PC-9 (cell line): Measurements from ENCODE around the gene E2F3.

Source experiments
- EZH2 ChIP-seq: fragments of 200-600 bp; sonication (generic); IDR thresholded peaks from 2 replicates; pipeline ENCODE4 v1.8.0; 2017; ENCODE audit warnings: antibody characterized with exemption, low read depth
- TF ChIP-seq, protein P1 (sequence below): fragments of 200-600 bp; sonication (generic); conservative IDR thresholded peaks from 2 replicates; pipeline ENCODE4 v1.6.1; 2017; ENCODE audit warnings: mixed run types, antibody characterized with exemption, mild to moderate bottlenecking, moderate library complexity

DNA sequence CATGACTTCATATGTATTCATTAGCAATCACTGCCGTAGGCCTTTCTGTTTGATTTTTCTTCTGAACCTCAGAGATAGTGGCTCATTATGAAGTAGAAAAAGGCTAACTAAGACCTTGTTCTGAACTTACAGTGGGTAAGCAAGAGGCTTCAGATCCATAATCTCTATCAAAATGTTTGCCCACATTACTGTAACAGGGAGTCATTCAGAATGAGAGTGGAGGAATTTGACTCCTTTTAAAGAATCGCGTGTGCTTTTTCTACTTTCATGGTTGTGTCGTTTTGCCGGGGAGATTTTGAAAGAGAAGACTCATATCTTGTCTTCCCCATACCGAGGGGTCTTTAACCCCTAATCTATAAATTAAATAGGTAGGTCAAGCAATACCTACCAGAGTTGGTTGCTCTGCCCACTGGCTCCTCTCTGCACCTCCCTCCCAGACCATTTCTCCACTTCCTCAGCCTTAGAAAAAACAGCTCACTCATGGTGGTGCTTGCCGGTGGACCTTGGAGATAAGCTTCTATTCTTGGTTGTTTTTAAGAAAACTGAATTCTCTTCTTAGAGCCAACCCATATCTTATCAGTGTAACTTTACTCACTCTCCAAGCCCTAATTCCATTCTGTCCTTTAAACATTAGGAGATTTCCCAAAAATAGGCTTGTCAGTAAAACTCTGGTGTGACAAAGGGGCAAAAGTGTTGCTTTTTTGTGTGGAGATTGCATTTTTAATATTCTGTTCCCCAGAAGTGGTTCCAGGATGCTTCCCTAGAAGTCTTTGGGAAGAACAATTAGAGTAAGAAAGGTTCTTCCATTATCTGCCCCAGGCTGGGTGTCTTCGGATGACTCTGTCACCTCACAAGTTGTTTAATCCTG is 56.6 kb downstream of the E2F3 start:
- TF ChIP-seq, protein P1, sequence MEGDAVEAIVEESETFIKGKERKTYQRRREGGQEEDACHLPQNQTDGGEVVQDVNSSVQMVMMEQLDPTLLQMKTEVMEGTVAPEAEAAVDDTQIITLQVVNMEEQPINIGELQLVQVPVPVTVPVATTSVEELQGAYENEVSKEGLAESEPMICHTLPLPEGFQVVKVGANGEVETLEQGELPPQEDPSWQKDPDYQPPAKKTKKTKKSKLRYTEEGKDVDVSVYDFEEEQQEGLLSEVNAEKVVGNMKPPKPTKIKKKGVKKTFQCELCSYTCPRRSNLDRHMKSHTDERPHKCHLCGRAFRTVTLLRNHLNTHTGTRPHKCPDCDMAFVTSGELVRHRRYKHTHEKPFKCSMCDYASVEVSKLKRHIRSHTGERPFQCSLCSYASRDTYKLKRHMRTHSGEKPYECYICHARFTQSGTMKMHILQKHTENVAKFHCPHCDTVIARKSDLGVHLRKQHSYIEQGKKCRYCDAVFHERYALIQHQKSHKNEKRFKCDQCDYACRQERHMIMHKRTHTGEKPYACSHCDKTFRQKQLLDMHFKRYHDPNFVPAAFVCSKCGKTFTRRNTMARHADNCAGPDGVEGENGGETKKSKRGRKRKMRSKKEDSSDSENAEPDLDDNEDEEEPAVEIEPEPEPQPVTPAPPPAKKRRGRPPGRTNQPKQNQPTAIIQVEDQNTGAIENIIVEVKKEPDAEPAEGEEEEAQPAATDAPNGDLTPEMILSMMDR = no peak
- TF ChIP-seq EZH2 = no peak
